Measurements from ENCODE around the gene HIRIP3.

DNA sequence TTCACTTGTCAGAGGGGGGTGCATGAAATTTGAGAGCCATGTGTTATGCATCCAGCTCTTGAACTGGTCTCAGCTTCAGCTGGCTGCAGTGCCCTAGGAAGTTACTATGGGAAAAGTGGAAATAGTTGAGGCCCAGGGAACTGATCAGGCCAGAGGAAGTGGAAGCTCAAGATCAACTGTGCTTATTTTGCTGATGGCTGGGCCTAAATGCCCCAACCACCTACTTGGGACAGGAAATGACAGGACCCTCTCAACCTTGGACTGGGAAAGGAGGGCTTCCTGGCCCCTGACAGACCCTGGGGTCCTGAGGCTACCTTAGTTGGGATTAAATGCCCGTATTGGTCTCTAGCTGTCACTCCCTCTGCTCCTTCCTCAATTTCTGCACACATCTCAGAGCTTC lies 22.9 kb downstream of the HIRIP3 start:
- TF ChIP-seq, protein P1, sequence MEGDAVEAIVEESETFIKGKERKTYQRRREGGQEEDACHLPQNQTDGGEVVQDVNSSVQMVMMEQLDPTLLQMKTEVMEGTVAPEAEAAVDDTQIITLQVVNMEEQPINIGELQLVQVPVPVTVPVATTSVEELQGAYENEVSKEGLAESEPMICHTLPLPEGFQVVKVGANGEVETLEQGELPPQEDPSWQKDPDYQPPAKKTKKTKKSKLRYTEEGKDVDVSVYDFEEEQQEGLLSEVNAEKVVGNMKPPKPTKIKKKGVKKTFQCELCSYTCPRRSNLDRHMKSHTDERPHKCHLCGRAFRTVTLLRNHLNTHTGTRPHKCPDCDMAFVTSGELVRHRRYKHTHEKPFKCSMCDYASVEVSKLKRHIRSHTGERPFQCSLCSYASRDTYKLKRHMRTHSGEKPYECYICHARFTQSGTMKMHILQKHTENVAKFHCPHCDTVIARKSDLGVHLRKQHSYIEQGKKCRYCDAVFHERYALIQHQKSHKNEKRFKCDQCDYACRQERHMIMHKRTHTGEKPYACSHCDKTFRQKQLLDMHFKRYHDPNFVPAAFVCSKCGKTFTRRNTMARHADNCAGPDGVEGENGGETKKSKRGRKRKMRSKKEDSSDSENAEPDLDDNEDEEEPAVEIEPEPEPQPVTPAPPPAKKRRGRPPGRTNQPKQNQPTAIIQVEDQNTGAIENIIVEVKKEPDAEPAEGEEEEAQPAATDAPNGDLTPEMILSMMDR (IDR thresholded peaks at IDR 0.05; ENCODE audit: extremely low read depth in 1 of 2, insufficient read depth in 1 of 2, low read depth in 1 of 2, low read length in 2 of 2): no peak
- TF ChIP-seq FOS (IDR thresholded peaks at IDR 0.05; ENCODE audit: borderline replicate concordance, insufficient read depth, low read length) (no peak), POLR2A (IDR thresholded peaks at IDR 0.05; ENCODE audit: low read depth, low read length) (no peak), POLR2AphosphoS5 (IDR thresholded peaks at IDR 0.05; ENCODE audit: insufficient read depth, low read depth, low read length) (no peak)
